GM21526 (cell line): ENCODE measurements around the gene HOXD12.

Experiments
- ATAC-seq: cut with Tn5 transposase; IDR thresholded peaks from one replicate; pipeline ENCODE4 v1.9.1; 2021; ENCODE audit warnings: moderate library complexity; ENCODE audit not compliant: unreplicated experiment, low FRiP score

HOXD12 gene

DNA sequence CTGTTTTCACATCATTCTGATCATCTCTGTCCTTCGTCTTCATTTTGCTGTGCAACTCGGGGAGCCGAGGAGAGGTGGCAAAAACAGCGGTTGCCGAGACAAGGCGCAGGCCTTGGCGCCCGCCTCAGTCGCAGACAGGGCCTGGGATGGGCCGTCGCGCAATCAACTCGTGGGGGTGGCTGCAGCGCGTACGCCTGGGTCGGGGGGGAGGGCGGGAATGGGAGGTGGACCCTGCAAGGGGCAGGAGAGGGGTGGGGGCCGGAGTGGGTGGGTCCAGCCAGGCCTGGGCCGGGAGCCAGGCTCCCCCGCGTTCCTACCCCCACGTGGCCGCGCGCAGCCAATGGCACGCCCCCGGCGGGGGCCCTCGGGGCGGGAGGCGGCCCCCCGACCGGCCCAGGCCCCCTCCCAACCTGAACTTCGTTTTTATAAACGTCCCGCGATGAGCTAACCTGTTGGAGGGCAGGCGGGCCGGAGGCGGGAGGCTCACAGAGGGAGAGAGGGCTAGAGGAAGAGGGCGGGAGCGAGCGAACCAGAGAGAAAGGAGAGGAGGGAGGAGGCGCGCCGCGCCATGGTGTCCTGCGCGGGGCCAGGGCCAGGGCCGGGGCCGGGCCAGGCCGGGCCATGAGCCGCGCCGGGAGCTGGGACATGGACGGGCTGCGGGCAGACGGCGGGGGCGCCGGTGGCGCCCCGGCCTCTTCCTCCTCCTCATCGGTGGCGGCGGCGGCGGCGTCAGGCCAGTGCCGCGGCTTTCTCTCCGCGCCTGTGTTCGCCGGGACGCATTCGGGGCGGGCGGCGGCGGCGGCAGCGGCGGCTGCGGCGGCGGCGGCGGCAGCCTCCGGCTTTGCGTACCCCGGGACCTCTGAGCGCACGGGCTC lies 7.1 kb upstream of the HOXD12 start, which contains the start of gene HOXD13:
TSS of gene HOXD13 (plus strand) at position 452 of the 875 bp plus-strand sequence. CDS start at position 622, 170 bp downstream.
- no peak for ATAC-seq

DNA sequence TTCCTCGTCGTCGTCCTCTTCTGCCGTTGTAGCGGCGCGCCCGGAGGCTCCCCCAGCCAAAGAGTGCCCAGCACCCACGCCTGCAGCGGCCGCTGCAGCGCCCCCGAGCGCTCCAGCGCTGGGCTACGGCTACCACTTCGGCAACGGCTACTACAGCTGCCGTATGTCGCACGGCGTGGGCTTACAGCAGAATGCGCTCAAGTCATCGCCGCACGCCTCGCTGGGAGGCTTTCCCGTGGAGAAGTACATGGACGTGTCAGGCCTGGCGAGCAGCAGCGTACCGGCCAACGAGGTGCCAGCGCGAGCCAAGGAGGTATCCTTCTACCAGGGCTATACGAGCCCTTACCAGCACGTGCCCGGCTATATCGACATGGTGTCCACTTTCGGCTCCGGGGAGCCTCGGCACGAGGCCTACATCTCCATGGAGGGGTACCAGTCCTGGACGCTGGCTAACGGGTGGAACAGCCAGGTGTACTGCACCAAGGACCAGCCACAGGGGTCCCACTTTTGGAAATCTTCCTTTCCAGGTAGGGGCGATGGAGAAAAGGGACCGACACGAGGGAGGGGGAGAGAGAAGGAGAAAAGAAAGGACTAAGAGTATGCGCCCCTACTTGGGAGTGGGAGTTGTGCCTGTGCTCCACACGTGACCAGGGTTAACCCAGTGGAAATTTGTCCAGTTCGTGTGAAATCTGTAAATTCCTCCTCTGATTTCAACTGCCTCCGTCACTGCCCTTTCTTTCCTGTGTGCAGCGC lies 6.3 kb upstream of the HOXD12 start:
- no peak for ATAC-seq

DNA sequence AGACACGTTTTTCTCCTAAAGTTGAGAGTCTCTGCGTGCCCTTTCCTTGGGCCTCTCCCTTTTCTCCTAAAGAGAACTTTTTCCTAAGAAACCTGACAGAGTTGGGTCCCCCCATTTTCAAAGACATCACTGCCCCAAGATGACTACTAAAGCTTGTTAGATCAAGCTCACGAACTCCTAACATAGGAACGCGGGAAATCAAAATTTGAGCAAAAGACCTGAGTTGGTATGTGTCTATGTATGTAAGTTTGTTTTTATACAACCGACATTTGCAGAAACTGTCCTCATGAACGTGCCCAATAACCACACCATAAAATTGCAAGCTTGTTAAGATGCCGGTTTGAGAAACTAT lies 5.7 kb upstream of the HOXD12 start:
- no peak for ATAC-seq

DNA sequence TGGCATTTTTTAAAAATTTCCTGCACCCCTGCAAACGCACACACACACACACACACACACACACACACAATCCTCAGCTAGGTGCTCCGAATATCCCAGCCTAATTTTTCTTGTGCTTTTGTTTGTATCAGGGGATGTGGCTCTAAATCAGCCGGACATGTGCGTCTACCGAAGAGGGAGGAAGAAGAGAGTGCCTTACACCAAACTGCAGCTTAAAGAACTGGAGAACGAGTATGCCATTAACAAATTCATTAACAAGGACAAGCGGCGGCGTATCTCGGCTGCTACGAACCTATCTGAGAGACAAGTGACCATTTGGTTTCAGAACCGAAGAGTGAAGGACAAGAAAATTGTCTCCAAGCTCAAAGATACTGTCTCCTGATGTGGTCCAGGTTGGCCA lies 5.2 kb upstream of the HOXD12 start:
- no peak for ATAC-seq

DNA sequence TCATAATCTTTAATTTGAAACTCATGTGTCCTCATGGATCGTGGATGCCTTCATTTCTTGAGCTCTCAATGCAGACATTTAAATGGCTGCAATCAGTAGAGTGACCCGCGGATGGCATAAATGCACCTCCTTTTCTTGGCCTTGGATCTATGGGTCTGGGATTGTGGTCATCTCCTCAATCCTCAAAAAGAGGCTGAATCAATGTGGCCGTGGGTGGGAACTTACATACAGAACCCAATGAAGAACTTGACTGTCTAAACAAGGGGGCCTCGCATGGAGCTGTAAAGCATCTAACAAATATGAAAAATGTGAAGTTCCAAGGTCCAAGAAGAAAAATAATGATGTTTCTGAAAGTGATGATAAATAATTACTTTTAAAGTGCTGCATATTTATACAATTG lies 4.2 kb upstream of the HOXD12 start:
- ATAC-seq = no peak

DNA sequence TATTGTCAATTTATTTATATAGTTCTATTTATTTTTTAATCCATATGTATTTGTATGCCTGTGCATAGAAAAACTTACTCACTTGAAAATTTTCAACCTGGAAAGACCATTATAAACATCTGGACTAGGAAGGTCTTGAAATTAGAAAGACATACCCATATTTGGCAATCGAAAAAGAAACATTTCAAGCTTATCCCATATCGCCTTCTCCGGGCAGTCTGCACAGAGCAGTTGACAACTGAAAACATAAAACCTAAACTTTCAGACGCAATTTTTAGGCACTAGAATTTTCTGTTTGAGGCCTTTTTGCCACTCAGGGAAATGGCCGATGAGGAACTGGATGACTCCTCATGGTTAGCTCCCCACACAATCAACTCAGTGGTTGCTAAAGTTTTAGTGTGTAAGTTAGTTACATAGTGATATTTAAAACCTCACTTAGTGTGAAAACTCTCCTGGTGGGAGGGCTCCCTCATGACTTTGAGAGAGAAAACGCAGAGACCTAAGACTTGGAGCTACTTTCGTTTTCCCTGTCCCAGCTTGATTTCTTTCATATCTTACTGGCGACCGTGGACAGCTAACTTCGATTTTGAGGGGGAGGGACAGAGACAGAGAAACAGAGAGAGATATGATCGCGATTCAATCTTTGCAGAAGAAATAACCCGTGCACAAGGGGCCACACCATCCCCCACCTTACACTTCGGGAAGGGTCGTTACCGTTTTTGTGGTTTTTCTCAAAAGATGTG lies 3.2 kb upstream of the HOXD12 start:
- ATAC-seq = no peak

DNA sequence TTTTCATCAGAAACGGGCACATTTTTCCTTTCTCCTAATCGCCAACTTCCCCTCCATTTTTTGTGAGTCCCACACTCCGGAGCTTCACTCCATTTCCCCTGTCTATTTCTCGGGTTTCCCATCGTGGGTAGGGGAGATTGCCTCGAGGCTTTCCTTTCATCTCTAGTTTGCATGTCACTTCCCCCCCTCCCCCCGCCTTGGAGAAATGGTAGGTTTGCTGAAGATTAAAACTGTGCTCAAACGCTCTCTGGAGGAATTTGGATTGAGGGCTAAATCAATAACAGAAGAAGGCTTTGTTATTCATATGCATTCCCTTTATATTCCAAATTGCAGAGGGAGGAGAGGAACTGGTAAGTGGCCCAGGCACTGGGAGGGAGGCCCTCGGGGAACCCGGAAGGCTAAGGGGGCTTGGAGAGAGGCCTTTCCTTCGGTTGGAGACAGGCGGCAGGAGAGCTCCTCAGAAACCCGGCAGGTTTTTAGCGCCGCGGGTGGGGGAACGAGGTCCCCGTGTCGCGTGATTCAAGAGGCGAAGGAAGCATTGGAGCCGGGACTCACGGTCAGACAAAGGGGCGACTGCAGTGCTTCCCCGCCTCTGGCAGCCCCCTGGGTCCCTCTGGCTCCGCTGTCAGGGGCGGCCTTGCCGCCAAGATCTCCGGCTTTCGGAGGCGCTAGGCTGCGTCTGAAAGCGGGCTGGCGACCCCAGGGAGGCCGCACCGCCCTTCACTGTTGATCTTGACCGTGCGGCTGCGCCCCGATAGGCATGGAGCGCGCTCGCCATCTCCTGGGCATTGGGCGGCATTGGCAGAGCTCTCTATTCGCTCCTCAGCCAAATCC lies 2.4 kb upstream of the HOXD12 start:
- ATAC-seq = peak; percentile 86

- no peak for ATAC-seq
Observed at GRCh38 chr2:176097820-176098365, 1.7 kb upstream of the HOXD12 start.

- no peak for ATAC-seq
Observed at GRCh38 chr2:176098366-176099158, 1.0 kb upstream of the HOXD12 start.

DNA sequence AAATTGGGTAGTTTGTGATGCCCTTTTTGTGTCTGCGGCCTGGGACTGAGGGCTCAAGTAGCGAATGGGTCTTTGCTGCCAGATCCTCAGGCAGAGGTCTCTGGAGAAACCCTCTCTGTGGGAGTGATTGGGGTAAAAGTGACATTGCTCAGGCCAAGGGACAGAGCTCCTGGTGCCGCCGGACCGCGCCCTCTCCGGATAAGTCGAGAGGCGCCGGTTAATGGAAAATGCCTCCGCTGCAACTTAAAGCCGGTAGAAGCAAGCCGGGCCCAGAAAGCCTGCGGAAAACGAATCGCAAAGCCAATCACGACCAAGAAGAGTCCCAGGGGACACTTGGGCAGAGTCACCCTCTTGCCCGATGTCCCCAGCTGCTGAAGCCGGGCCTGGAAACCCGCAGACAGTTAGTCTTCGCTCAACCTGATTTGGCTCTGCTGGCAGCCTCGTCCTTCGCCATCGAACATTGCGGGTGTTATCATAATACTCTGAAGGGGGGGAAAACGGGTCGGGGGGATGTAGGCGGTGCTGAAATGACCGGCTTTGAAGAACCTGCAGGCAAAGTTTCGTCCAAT lies 352 bp upstream of the HOXD12 start:
- ATAC-seq = no peak

GRCh38 chr2:176100547-176101140 lies 1.0 kb downstream of the HOXD12 start:
- ATAC-seq = no peak

DNA sequence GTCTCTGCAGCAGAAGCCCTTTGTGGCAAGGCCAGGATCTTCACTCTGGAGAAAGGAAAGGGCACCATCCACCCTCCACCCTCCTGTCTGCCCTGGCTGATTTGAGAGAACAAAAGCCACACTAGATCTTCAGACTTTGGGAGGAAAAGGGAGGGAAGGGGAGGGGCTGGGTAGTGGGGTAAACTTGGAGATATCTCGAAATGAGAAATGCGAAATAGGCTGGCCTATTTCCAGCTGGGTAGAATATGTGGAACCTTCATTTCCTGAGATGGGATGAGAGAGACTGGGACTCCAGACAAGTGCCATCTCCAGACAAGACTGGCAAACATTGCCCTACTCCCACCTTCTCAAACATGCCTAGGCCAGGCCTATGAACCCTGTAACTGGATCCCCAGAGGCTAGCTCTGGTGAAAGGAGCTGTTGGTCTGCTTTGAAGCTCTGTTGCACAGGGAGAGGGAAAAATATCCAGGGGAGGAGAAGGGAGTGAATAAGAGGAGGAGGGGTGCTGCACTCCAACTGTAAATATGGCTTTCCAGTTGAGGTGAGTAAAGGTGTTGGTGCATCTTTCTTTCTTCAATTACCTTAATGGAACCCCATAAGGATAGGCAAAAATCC lies 1.7 kb downstream of the HOXD12 start:
- ATAC-seq = no peak

GRCh38 chr2:176101842-176102241 lies 2.2 kb downstream of the HOXD12 start:
- ATAC-seq = no peak

- no peak for ATAC-seq
Observed at GRCh38 chr2:176102309-176102866, 2.8 kb downstream of the HOXD12 start.

DNA sequence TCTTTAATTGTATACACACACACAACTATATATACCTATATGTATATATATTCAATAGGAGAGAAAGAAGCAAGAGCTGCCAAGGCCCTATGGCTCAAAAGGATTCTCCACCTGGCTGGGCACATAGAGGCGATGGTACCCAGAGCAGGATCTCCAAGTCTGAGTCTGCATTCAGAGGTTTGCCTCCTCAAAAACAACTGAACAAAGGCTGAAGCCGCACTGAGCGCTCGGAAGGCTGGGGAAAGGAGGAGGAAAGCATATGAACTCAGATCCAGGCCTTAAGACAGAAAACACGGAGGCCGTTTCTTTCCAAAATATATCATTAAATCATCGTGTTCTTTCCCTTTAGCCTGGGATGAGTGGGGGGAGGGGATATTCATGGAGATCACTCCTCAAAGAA lies 3.6 kb downstream of the HOXD12 start:
- no peak for ATAC-seq

DNA sequence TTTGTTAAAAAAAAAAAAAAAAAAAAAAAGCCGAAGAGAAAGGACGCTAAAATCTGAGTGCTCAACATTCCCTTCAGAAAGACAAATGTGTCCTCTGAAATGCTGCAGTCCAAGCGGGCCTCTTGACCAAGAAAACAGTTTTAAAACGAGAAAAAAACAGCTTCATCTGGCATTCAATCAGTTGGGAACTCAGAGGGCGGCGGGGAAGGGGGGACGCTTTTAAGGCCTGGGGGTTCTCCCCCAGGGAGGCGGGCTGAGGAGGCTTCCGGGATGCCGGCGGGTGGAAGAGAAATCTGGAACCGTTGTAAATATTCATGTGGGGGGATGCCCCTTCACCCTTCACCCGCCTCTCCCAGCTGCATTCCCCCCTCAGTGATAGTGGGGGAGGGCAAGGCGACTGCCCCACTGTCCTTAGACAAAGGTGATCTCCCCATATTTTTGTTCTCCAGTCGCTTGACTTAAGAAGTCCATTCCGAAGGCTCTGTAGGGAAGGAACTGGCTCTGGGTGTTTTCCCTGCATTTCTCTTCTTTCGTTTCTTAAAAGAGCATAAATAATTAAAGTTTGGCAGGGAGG lies 4.2 kb downstream of the HOXD12 start:
- no peak for ATAC-seq

GRCh38 chr2:176104316-176105077 lies 4.9 kb downstream of the HOXD12 start:
- ATAC-seq = no peak
